K562 (cell line): ENCODE results near the gene GATA1. TPM values are rescaled to one million over a fixed set of nuclear protein-coding genes. Genes with fewer than 3 reads are reported as not detected.
A peak's percentile ranks its signal among the peaks of the same experiment; 100 is the strongest.

Experiments used
- ATAC-seq: fragments of 200-7000 bp; cut with Tn5 transposase; 3 replicates; pipeline ENCODE4 v1.9.1; 2020; ENCODE audit warnings: moderate library complexity
- BruUV-seq: library from RNA; stranded (reverse); fragments of 400-500 nt; replicated peaks from 2 replicates; lab custom pipeline; 2021; lab: Mats Ljungman, UMichigan
- CTCF ChIA-PET: fragments of 300-600 bp; formaldehyde crosslinking; extraction: SDS; loops from one replicate; lab custom pipeline; 2021; ENCODE audit warnings: low intra/inter-chr PET ratio; lab: Yijun Ruan, JAX
- POLR2A ChIA-PET: fragments of 300-600, 350-650 bp; sonication (Branson Sonifier 250); formaldehyde crosslinking; extraction: SDS; loops from one replicate; lab custom pipeline; 2021; ENCODE audit warnings: antibody characterized with exemption, inconsistent platforms; lab: Yijun Ruan, JAX
- DNase-seq, 4 experiments: peaks; one replicate each; pipeline versions ENCODE4 v3.0.0 to v3.0.0-alpha.2; 2011 to 2018; ENCODE audit warnings: low spot score in 3 of 4, mixed read lengths in 3 of 4; ENCODE audit errors: extremely low read depth in 1 of 4
- FAIRE-seq: peaks from 2 replicates; lab custom pipeline; 2011; peaks lifted over from hg19 to GRCh38; lab: Jason Lieb, UNC
- H2AFZ ChIP-seq: 2 replicates; pipeline ENCODE4 v1.6.0; 2011; ENCODE audit warnings: low read depth, low read length, control low read depth, inconsistent platforms
- H3K27ac ChIP-seq: fragments of 200-600 bp; 3 replicates; pipeline ENCODE4 v1.8.0; 2011; ENCODE audit warnings: low read depth, mild to moderate bottlenecking, control low read depth, inconsistent platforms, low read length, moderate library complexity, mixed read lengths; ENCODE audit errors: extremely low read depth
- H3K27me3 ChIP-seq, 2 experiments: fragments of 300-600 bp in 1 of 2; 2 replicates in 1 of 2; 3 replicates in 1 of 2; pipeline versions ENCODE4 v1.6.0 to v1.8.0; 2011; ENCODE audit warnings: inconsistent platforms in 2 of 2, low read length in 2 of 2, mild to moderate bottlenecking in 1 of 2, mixed read lengths in 1 of 2, moderate library complexity in 1 of 2; ENCODE audit not compliant: control insufficient read depth in 2 of 2, insufficient read depth in 2 of 2
- H3K36me3 ChIP-seq: fragments of 300-600 bp; 3 replicates; pipeline ENCODE4 v1.8.0; 2011; ENCODE audit warnings: mild to moderate bottlenecking, low read length, inconsistent platforms; ENCODE audit not compliant: control insufficient read depth, insufficient read depth
- H3K4me1 ChIP-seq, 2 experiments: fragments of 200-600 bp in 1 of 2; replicated peaks in 1 of 2; 2 replicates in 1 of 2; 3 replicates in 1 of 2; pipeline versions ENCODE4 v1.5.1 to v1.8.0; 2011; ENCODE audit warnings: inconsistent platforms in 2 of 2, low read length in 2 of 2, mild to moderate bottlenecking in 1 of 2, mixed read lengths in 1 of 2, moderate library complexity in 1 of 2; ENCODE audit not compliant: control insufficient read depth in 2 of 2, insufficient read depth in 2 of 2
- H3K4me2 ChIP-seq: 2 replicates; pipeline ENCODE4 v1.6.1; 2011; ENCODE audit warnings: low read length, control low read depth, inconsistent platforms, mixed read lengths; ENCODE audit not compliant: insufficient read depth
- H3K4me3 ChIP-seq: fragments of 200-600 bp; sonication (generic), shearing (Covaris generic); 2 replicates; pipeline ENCODE4 v1.5.1; 2016; ENCODE audit warnings: control low read depth, inconsistent platforms
- H3K79me2 ChIP-seq: fragments of 200-600 bp; 3 replicates; pipeline ENCODE4 v1.8.0; 2011; ENCODE audit warnings: low read length, inconsistent platforms; ENCODE audit not compliant: control insufficient read depth, insufficient read depth
- H3K9ac ChIP-seq, 2 experiments: 2 replicates each; pipeline versions ENCODE4 v1.6.0 to v1.6.1; 2011; ENCODE audit warnings: low read depth in 2 of 2, low read length in 2 of 2, control low read depth in 1 of 2, inconsistent platforms in 1 of 2, mild to moderate bottlenecking in 1 of 2, mixed read lengths in 1 of 2; ENCODE audit not compliant: insufficient read depth in 1 of 2
- H3K9me1 ChIP-seq: one replicate; pipeline ENCODE4 v1.6.0; 2011; ENCODE audit warnings: inconsistent platforms, mild to moderate bottlenecking, low read length, moderate library complexity; ENCODE audit not compliant: control insufficient read depth, insufficient read depth
- H3K9me3 ChIP-seq: replicated peaks from 2 replicates; pipeline ENCODE4 v1.5.1; 2011; ENCODE audit warnings: low read depth, low read length, inconsistent platforms; ENCODE audit not compliant: control insufficient read depth, insufficient read depth
- H4K20me1 ChIP-seq: replicated peaks from 2 replicates; pipeline ENCODE4 v1.6.1; 2011; ENCODE audit warnings: low read length, inconsistent platforms, mixed read lengths; ENCODE audit not compliant: control insufficient read depth, insufficient read depth
- BRCA1 ChIP-seq, 2 experiments: fragments of 450-650 bp in 1 of 2; sonication (generic) in 1 of 2; formaldehyde crosslinking in 1 of 2; IDR thresholded peaks; 2 replicates each; pipeline versions ENCODE4 v1.5.0 to v1.6.1; 2017 to 2020; ENCODE audit warnings: mild to moderate bottlenecking in 1 of 2, missing genetic modification reagents in 1 of 2
- CBX8 ChIP-seq: fragments of 200-600 bp; sonication (generic); IDR thresholded peaks from 2 replicates; pipeline ENCODE4 v1.6.1; 2012; ENCODE audit warnings: borderline replicate concordance, mixed run types, low read depth, mild to moderate bottlenecking, moderate library complexity, mixed read lengths, low read length, control low read depth, inconsistent platforms; ENCODE audit not compliant: poor library complexity, severe bottlenecking; ENCODE audit errors: extremely low read depth
- ERF ChIP-seq: fragments of 450-650 bp; formaldehyde crosslinking; IDR thresholded peaks from 2 replicates; pipeline ENCODE4 v1.4.0; 2020; ENCODE audit warnings: mild to moderate bottlenecking, mixed read lengths
- KDM5B ChIP-seq: fragments of 200-600 bp; sonication (generic); IDR thresholded peaks from 2 replicates; pipeline ENCODE4 v1.6.1; 2012; ENCODE audit warnings: low read depth, mild to moderate bottlenecking, moderate library complexity, low read length, control low read depth, inconsistent platforms; ENCODE audit not compliant: insufficient replicate concordance
- MTF1 ChIP-seq: fragments of 250-450 bp; sonication (Bioruptor Pico); IDR thresholded peaks from 2 replicates; pipeline ENCODE4 v1.9.0; 2021; ENCODE audit warnings: moderate library complexity, mild to moderate bottlenecking, inconsistent platforms, borderline replicate concordance
- NR3C1 ChIP-seq: sonication (generic); formaldehyde crosslinking; IDR thresholded peaks from 2 replicates; pipeline ENCODE4 v1.8.1; 2022; ENCODE audit warnings: missing genetic modification reagents
- PCBP1 ChIP-seq: fragments of 200-400 bp; formaldehyde crosslinking; IDR thresholded peaks from 2 replicates; pipeline ENCODE4 v1.6.1; 2018; ENCODE audit warnings: mild to moderate bottlenecking, low read depth, low read length; ENCODE audit not compliant: poor library complexity, severe bottlenecking
- PPARD ChIP-seq: fragments of 250-450 bp; sonication (Bioruptor Pico); IDR thresholded peaks from 2 replicates; pipeline ENCODE4 v1.8.0; 2022; ENCODE audit warnings: inconsistent platforms, mild to moderate bottlenecking, moderate library complexity
- SIN3B ChIP-seq: fragments of 450-650 bp; IDR thresholded peaks from 2 replicates; pipeline ENCODE4 v1.6.1; 2017; ENCODE audit warnings: low read depth, mild to moderate bottlenecking, moderate library complexity
- ZKSCAN3 ChIP-seq: fragments of 250-450 bp; sonication (Bioruptor Pico); IDR thresholded peaks from 2 replicates; pipeline ENCODE4 v1.4.0; 2020
- ZNF584 ChIP-seq: fragments of 200-800 bp; sonication (Bioruptor generic); IDR thresholded peaks from 2 replicates; pipeline ENCODE4 v1.6.1; 2016; ENCODE audit warnings: low read depth, mild to moderate bottlenecking, missing genetic modification characterization, missing compliant biosample characterization
- ZNF780A ChIP-seq: fragments of 250-450 bp; sonication (Bioruptor Pico); IDR thresholded peaks from 2 replicates; pipeline ENCODE4 v1.5.0; 2021; ENCODE audit warnings: mild to moderate bottlenecking
- WGBS: fragments of 100-300 bp; shearing (Covaris generic); methylation state at CpG from one replicate; pipeline ENCODE4 v1.1.6; 2016; ENCODE audit warnings: low coverage, mixed read lengths; ENCODE audit not compliant: insufficient coverage; ENCODE audit errors: missing lambda C conversion rate; 5-methylcytosine and 5-hydroxymethylcytosine counted together
- in situ Hi-C: fragments of 300-500 bp; cut with MboI; formaldehyde crosslinking; loops from 4 replicates; pipeline ENCODE4 v1.15.0; 2018; ENCODE audit warnings: inconsistent platforms, mixed read lengths
- intact Hi-C: fragments of 100-400 bp; cut with micrococcal nuclease; formaldehyde crosslinking; loops from 2 replicates; pipeline ENCODE4 v1.14.2; 2022
- polyA plus RNA-seq, 8 experiments: library from polyadenylated mRNA; depleted of rRNA in 4 of 8; stranded (reverse) in 5 of 8; unstranded in 3 of 8; fragments of >200 nt; fragmentation: Nextera tagmentation in 2 of 8; fragmentation: Illumina TruSeq in 1 of 8; extraction: Ambion mirVana in 2 of 8; extraction: Trizol in 1 of 8; gene quantifications; 2 replicates each; pipeline versions ENCODE4 v1.2.1 to v1.2.3, GENCODE V29; 2011 to 2014; ENCODE audit warnings: inconsistent platforms in 1 of 8, missing spikeins in 1 of 8
- total RNA-seq, 7 experiments: library from RNA; depleted of rRNA in 6 of 7; stranded (reverse); fragments of >200 nt in 6 of 7; fragmentation: Illumina TruSeq in 2 of 7; extraction: Trizol in 2 of 7; gene quantifications; 2 replicates each; pipeline versions ENCODE4 v1.2.1 to v1.2.3, GENCODE V29; 2011 to 2021; ENCODE audit warnings: low replicate concordance in 1 of 7
- TF ChIP-seq, protein P1 (sequence below): fragments of 250-450 bp; sonication (Bioruptor Pico); IDR thresholded peaks from 2 replicates; pipeline ENCODE4 v1.4.0; 2020; ENCODE audit warnings: mild to moderate bottlenecking, moderate library complexity, borderline replicate concordance

GATA1 gene
- total and polyA plus RNA-seq, 9 of the 15 experiments (the other 6 are each of a cell fraction or from before 2014, with no cell fraction given), result 11.9 to 291 (median 116) TPM

DNA sequence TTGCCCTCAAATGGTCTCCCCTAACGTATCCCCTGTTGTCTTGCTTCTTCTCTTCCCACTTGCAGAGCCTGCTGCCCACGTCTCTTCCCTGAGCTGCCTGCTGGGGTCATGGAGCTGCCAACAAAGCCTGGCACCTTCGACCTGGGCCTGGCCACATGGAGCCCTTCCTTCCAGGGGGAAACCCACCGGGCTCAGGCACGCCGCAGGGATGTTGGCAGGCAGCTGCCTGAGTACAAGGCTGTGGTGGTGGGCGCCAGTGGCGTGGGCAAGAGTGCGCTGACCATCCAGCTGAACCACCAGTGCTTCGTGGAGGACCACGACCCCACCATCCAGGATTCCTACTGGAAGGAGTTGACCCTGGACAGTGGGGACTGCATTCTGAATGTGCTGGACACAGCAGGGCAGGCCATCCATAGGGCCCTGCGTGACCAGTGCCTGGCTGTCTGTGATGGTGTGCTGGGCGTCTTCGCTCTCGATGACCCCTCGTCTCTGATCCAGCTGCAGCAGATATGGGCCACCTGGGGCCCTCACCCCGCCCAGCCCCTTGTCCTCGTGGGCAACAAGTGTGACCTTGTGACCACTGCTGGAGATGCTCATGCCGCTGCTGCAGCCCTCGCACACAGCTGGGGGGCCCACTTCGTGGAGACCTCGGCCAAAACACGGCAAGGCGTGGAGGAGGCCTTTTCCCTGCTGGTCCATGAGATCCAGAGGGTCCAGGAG lies 42.8 kb downstream of the GATA1 start:
- ATAC-seq (no peak), FAIRE-seq (no peak), DNase-seq (no peak)
- intact Hi-C loops, result no loop called here
- no peaks in the 10 kb centered on the region for H4K20me1 ChIP-seq
- POLR2A ChIA-PET, result no interaction called here
- H3K4me2 ChIP-seq, result no peak overlapping the region
- 75% methylated on average over 21 of the region's 24 CpGs for WGBS
- peaks cover 0 to 24% of the 10 kb centered on the region in 2 experiments; a peak in 2 of 5 replicates for H3K4me1 ChIP-seq
- H3K9me1 ChIP-seq, result no peaks in the 10 kb centered on the region
- no TSS peak for BruUV-seq
- H3K9ac ChIP-seq, result peak overlapping the region in 1 of 2 experiments; percentile 26; a peak in 1 of 4 replicates
- H3K27me3 ChIP-seq, result no peaks in the 10 kb centered on the region
- peaks cover 7% of the 10 kb centered on the region; the same call in 1 of the 3 replicates for H3K36me3 ChIP-seq
- in situ Hi-C loops, result no loop called here
- H3K79me2 ChIP-seq, result no peaks in the 10 kb centered on the region
- H3K27ac ChIP-seq, result no peak overlapping the region
- CTCF ChIA-PET, result no interaction called here
- no peak overlapping the region for H2AFZ ChIP-seq
- H3K4me3 ChIP-seq, result no peak overlapping the region
- peaks cover 2% of the 10 kb centered on the region; the same call in 1 of the 2 replicates for H3K9me3 ChIP-seq
- TF ChIP-seq, protein P1, sequence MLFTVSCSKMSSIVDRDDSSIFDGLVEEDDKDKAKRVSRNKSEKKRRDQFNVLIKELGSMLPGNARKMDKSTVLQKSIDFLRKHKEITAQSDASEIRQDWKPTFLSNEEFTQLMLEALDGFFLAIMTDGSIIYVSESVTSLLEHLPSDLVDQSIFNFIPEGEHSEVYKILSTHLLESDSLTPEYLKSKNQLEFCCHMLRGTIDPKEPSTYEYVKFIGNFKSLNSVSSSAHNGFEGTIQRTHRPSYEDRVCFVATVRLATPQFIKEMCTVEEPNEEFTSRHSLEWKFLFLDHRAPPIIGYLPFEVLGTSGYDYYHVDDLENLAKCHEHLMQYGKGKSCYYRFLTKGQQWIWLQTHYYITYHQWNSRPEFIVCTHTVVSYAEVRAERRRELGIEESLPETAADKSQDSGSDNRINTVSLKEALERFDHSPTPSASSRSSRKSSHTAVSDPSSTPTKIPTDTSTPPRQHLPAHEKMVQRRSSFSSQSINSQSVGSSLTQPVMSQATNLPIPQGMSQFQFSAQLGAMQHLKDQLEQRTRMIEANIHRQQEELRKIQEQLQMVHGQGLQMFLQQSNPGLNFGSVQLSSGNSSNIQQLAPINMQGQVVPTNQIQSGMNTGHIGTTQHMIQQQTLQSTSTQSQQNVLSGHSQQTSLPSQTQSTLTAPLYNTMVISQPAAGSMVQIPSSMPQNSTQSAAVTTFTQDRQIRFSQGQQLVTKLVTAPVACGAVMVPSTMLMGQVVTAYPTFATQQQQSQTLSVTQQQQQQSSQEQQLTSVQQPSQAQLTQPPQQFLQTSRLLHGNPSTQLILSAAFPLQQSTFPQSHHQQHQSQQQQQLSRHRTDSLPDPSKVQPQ (CRISPR knock-in tag), result no peak
- TF ChIP-seq SIN3B (no peak), BRCA1 (IDR thresholded peaks at IDR 0.05) (no peak), BRCA1 (CRISPR knock-in tag; IDR thresholded peaks at IDR 0.05) (no peak), PCBP1 (no peak), ZKSCAN3 (CRISPR knock-in tag) (no peak), KDM5B (no peak), ZNF780A (CRISPR knock-in tag) (no peak), MTF1 (no peak), CBX8 (no peak), NR3C1 (CRISPR knock-in tag) (no peak), ZNF584 (CRISPR knock-in tag) (no peak), PPARD (CRISPR knock-in tag) (no peak), ERF (CRISPR knock-in tag) (no peak)
